Ovary (tissue), 9 donors: ENCODE measurements around the gene DNMT1. TPM values are rescaled to one million over a fixed set of nuclear protein-coding genes. Genes with fewer than 3 reads are reported as not detected.

Source experiments
- DNase-seq, 5 donors: peaks; one replicate each; pipeline ENCODE4 v3.0.0-alpha.2; 2019 to 2020
- H3K27ac ChIP-seq, 2 donors: fragments of 200-600 bp; one replicate each; pipeline versions ENCODE4 v1.5.1 to v1.8.0; 2019 to 2022
- H3K27me3 ChIP-seq: fragments of 200-600 bp; one replicate; pipeline ENCODE4 v1.8.0; 2022
- H3K36me3 ChIP-seq: fragments of 200-600 bp; sonication (generic); one replicate; pipeline ENCODE4 v1.5.1; 2019
- H3K4me1 ChIP-seq: one replicate; pipeline ENCODE4 v1.8.1; 2013; ENCODE audit warnings: mild to moderate bottlenecking, moderate library complexity; ENCODE audit not compliant: insufficient read depth
- H3K4me3 ChIP-seq: fragments of 200-600 bp; sonication (generic); one replicate; pipeline ENCODE4 v1.5.1; 2017
- H3K9me3 ChIP-seq, 2 donors: fragments of 200-600 bp in 1 of 2; sonication (generic) in 1 of 2; one replicate each; pipeline versions ENCODE4 v1.5.1 to v1.8.1; 2013 to 2019; ENCODE audit warnings: mild to moderate bottlenecking in 1 of 2, moderate library complexity in 1 of 2
- CTCF ChIP-seq, 3 donors: fragments of 450-650 bp in 2 of 3; fragments of 200-600 bp in 1 of 3; IDR thresholded peaks; one replicate each; pipeline versions ENCODE4 v1.5.1 to v1.8.0; 2016 to 2022; ENCODE audit warnings: antibody characterized with exemption in 3 of 3, mild to moderate bottlenecking in 1 of 3
- EP300 ChIP-seq: sonication (generic); formaldehyde crosslinking; IDR thresholded peaks from one replicate; pipeline ENCODE4 v1.6.1; 2017; ENCODE audit warnings: antibody characterized with exemption
- POLR2A ChIP-seq: fragments of 450-650 bp; IDR thresholded peaks from one replicate; pipeline ENCODE4 v1.6.1; 2017; ENCODE audit warnings: antibody characterized with exemption, mild to moderate bottlenecking, moderate library complexity
- WGBS, 3 donors: extraction: QIAGEN DNeasy Blood & Tissue Kit in 1 of 3; methylation state at CpG; one replicate each; pipeline versions ENCODE4 v1.1.5 to v1.1.7; 2013 to 2017; 5-methylcytosine and 5-hydroxymethylcytosine counted together
- intact Hi-C, 4 donors: fragments of 100-400 bp; cut with DNase I; formaldehyde crosslinking; loops; one replicate each; pipeline versions ENCODE4 v1.11.0 to v1.15.1; 2022 to 2023
- polyA plus RNA-seq, 2 donors: library from polyadenylated mRNA; stranded (reverse); fragments of 200-250 nt in 1 of 2; fragments of 350-450 nt in 1 of 2; fragmentation: Illumina TruSeq in 1 of 2; extraction: RNeasy Lipid Tissue Mini Kit (QIAGEN cat#74804) in 1 of 2; gene quantifications; one replicate each; pipeline ENCODE4 v1.2.3, GENCODE V29; 2013 to 2014
- total RNA-seq, 7 donors: library from RNA; depleted of rRNA in 2 of 7; stranded (reverse); fragments of >200 nt in 2 of 7; fragmentation: NEBNext Ultra II Directional in 3 of 7; extraction: Animal tissue kit (Norgen Biotek cat#: 25700) in 3 of 7; gene quantifications; one replicate each; pipeline versions ENCODE4 v1.1.0 to v1.2.4, GENCODE V29; 2016 to 2023
- donor health status: DM: no; HTN: no; CAD: no; lungs with moderate emphysema.
- donor health status: DM: no; HTN: no; CAD: no.
- donor health status: Bipolar disorder and iron deficiency.
- donor health status: DM: yes; HTN: yes; CAD: no.
- donor health status: DM: no; HTN: no; CAD: no.
- donor health status: DM: yes; HTN: yes; CAD: no.

The DNMT1 gene
- total and polyA plus RNA-seq, 9 donors = 19.8 to 74.2 (median 41.8) TPM

GRCh38 chr19:10207026-10207425, 12.3 kb upstream of the DNMT1 start:
- Histone ChIP-seq H3K27me3 (no peaks in the 10 kb centered on the region), H3K36me3 (no peaks in the 10 kb centered on the region), H3K4me1 (no peaks in the 10 kb centered on the region), H3K9me3 (no peaks in the 10 kb centered on the region), H3K4me3 (no peak overlapping the region), H3K27ac (no peak overlapping the region)
- TF ChIP-seq POLR2A = no peak
- TF ChIP-seq EP300 = no peak
- TF ChIP-seq CTCF (IDR thresholded peaks at IDR 0.05) = no peak
- DNase-seq = no peak
- intact Hi-C loops = no loop called here
- 95 to 100% (median 100%) methylated on average over 1 of the region's 1 CpG for WGBS, 3 donors

GRCh38 chr19:10206226-10206885, 11.6 kb upstream of the DNMT1 start:
- Histone ChIP-seq H3K9me3 (no peaks in the 10 kb centered on the region), H3K4me1 (no peaks in the 10 kb centered on the region), H3K27ac (no peak overlapping the region), H3K27me3 (no peaks in the 10 kb centered on the region), H3K36me3 (no peaks in the 10 kb centered on the region), H3K4me3 (no peak overlapping the region)
- no peak for TF ChIP-seq EP300
- no peak for DNase-seq
- intact Hi-C loops = no loop called here
- 75 to 79% (median 77%) methylated on average over 10 of the region's 10 CpGs for WGBS, 3 donors

- no peaks in the 10 kb centered on the region for H3K27me3 ChIP-seq
- no peak for DNase-seq
- no peak overlapping the region for H3K27ac ChIP-seq
- intact Hi-C loops = no loop called here
- H3K4me3 ChIP-seq = no peak overlapping the region
- no peaks in the 10 kb centered on the region for H3K9me3 ChIP-seq
- 91 to 93% (median 91%) methylated on average over 4 of the region's 4 CpGs for WGBS, 3 donors
- H3K4me1 ChIP-seq = no peaks in the 10 kb centered on the region
- H3K36me3 ChIP-seq = no peaks in the 10 kb centered on the region
- TF ChIP-seq CTCF (IDR thresholded peaks at IDR 0.05) (no peak), POLR2A (no peak), EP300 (no peak)
Observed at GRCh38 chr19:10205636-10206035, 10.9 kb upstream of the DNMT1 start.

GRCh38 chr19:10203686-10204085, 8.9 kb upstream of the DNMT1 start:
- no peaks in the 10 kb centered on the region for H3K36me3 ChIP-seq

More at GRCh38 chr19:10203686-10204085, 8.9 kb upstream of the DNMT1 start:
- intact Hi-C loops = no loop called here
- no peak overlapping the region for H3K27ac ChIP-seq
- WGBS, 3 donors = 96 to 97% (median 97%) methylated on average over 3 of the region's 3 CpGs
- DNase-seq = no peak
- no peaks in the 10 kb centered on the region for H3K4me1 ChIP-seq
- no peaks in the 10 kb centered on the region for H3K9me3 ChIP-seq
- H3K27me3 ChIP-seq = no peaks in the 10 kb centered on the region
- no peak overlapping the region for H3K4me3 ChIP-seq
- TF ChIP-seq EP300 (no peak), CTCF (IDR thresholded peaks at IDR 0.05) (no peak), POLR2A (no peak)
